GM20000 (cell line): ENCODE data around the gene TNNC1.

ENCODE experiments used
- DNase-seq: peaks from one replicate; pipeline ENCODE4 v3.0.0; 2012; ENCODE audit warnings: low spot score
- TF ChIP-seq, protein P1 (sequence below): IDR thresholded peaks from 2 replicates; pipeline ENCODE4 v1.5.1; 2012; ENCODE audit warnings: mild to moderate bottlenecking, control low read depth; ENCODE audit errors: extremely low read depth, missing control alignments

Gene TNNC1

GRCh38 chr3:52477076-52477795 lies 23.4 kb upstream of the TNNC1 start:
- TF ChIP-seq, protein P1, sequence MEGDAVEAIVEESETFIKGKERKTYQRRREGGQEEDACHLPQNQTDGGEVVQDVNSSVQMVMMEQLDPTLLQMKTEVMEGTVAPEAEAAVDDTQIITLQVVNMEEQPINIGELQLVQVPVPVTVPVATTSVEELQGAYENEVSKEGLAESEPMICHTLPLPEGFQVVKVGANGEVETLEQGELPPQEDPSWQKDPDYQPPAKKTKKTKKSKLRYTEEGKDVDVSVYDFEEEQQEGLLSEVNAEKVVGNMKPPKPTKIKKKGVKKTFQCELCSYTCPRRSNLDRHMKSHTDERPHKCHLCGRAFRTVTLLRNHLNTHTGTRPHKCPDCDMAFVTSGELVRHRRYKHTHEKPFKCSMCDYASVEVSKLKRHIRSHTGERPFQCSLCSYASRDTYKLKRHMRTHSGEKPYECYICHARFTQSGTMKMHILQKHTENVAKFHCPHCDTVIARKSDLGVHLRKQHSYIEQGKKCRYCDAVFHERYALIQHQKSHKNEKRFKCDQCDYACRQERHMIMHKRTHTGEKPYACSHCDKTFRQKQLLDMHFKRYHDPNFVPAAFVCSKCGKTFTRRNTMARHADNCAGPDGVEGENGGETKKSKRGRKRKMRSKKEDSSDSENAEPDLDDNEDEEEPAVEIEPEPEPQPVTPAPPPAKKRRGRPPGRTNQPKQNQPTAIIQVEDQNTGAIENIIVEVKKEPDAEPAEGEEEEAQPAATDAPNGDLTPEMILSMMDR = no peak
- DNase-seq = no peak

DNA sequence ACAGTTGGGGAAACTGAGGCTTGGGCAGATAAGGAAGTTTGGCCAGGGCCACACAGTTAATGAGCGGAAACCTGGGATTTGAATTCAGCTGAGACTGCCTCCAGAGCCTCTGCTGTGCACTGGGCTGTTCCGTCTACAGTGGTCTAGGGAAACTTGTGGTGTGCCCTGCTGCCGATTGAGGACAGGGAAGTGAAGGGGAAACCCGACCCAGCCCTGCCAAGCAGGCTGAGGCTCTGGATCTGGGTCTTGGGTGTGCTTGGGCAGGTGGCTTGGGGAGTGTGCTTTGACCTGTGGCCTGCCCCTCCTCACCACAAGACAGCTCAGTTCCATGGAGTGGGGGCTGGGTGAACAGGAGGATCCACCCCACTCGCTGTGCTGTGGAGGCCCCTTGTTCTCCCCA lies 19.2 kb upstream of the TNNC1 start:
- DNase-seq = no peak
- TF ChIP-seq, protein P1 = no peak

GRCh38 chr3:52472239-52473000 lies 18.6 kb upstream of the TNNC1 start:
- no peak for DNase-seq
- TF ChIP-seq, protein P1 = no peak

GRCh38 chr3:52471371-52472238 lies 17.8 kb upstream of the TNNC1 start:
- DNase-seq = peak; percentile 67
- TF ChIP-seq, protein P1 = peak; percentile 54

DNA sequence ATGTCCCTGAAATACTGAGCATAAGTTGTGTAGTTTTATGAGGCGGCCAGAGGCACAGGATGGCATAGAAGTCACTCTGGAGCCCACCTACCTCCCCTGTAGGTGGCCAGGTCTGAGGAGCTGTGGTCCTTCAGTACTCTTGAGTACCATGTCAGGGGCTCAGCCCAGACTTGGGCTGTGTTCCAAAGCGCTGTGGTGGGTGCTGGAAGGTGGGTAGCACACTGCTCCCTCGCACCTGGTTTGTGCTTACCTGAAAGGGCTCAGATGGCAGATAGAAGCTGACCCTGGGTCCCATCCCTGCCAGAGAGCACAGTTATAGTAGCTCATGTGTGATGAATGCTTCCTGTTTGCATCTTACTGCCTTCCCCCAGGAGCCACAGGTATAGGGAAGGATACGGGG lies 17.1 kb upstream of the TNNC1 start:
- DNase-seq = no peak

DNA sequence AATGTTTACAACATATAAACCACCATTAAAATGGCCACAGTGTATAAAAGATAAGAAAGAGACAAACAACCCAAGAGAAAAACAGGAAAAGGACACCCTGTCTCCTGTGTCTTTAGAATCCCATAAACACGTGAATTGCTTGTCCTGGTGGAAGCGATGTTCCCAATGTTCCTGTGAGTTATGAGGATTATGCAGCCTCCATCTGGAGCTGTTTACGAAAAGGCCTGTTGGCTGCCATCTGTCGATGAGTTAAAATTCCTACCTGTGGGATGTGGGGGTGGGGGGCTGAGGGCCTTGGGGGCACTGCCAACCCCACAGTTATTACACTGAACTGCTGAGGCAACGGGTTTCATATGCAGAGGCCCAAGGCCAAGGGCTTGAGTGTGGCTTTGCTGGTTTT lies 15.2 kb upstream of the TNNC1 start:
- TF ChIP-seq, protein P1 = no peak
- no peak for DNase-seq

More for the DNA sequence above, 17.1 kb upstream of the TNNC1 start:
- TF ChIP-seq, protein P1 = no peak
